H1 (cell line): Measurements from ENCODE around the gene MVD. TPM values are rescaled to one million over a fixed set of nuclear protein-coding genes. Genes with fewer than 3 reads are reported as not detected.

Experiments used
- YY1 ChIP-seq: IDR thresholded peaks from 2 replicates; pipeline ENCODE4 v1.6.1; 2011; ENCODE audit warnings: low read depth, mild to moderate bottlenecking, low read length
- polyA plus RNA-seq, 7 experiments: library from polyadenylated mRNA; depleted of rRNA in 3 of 7; stranded (reverse) in 5 of 7; unstranded in 2 of 7; fragments of >200 nt in 5 of 7; fragments of 200-250 nt in 2 of 7; gene quantifications; 1 replicate in 5 of 7; 2 replicates in 1 of 7; 4 replicates in 1 of 7; pipeline versions ENCODE4 v1.2.1 to v1.2.3, GENCODE V29; 2011 to 2013; ENCODE audit warnings: missing spikeins in 2 of 7, mixed read lengths in 2 of 7
- total RNA-seq: library from RNA; stranded (reverse); fragmentation: NEBNext Ultra II Directional; extraction: Animal tissue kit (Norgen Biotek cat#: 25700); gene quantifications from 2 replicates; pipeline ENCODE4 v1.2.1, GENCODE V29; 2021
- TF ChIP-seq, protein P1 (sequence below), 3 experiments: IDR thresholded peaks; 1 replicate in 2 of 3; 2 replicates in 1 of 3; pipeline versions ENCODE4 v1.5.1 to v1.6.1; 2011; ENCODE audit warnings: low read length in 3 of 3, mild to moderate bottlenecking in 3 of 3, inconsistent platforms in 2 of 3, low read depth in 1 of 3, moderate library complexity in 1 of 3; ENCODE audit not compliant: insufficient read depth in 1 of 3; ENCODE audit errors: control extremely low read depth in 1 of 3

MVD gene
- total and polyA plus RNA-seq, 2 of the 8 experiments (the other 6 are each of a cell fraction or from before 2014, with no cell fraction given): 47.2 to 77.3 TPM

- TF ChIP-seq YY1: no peak
- TF ChIP-seq, protein P1, sequence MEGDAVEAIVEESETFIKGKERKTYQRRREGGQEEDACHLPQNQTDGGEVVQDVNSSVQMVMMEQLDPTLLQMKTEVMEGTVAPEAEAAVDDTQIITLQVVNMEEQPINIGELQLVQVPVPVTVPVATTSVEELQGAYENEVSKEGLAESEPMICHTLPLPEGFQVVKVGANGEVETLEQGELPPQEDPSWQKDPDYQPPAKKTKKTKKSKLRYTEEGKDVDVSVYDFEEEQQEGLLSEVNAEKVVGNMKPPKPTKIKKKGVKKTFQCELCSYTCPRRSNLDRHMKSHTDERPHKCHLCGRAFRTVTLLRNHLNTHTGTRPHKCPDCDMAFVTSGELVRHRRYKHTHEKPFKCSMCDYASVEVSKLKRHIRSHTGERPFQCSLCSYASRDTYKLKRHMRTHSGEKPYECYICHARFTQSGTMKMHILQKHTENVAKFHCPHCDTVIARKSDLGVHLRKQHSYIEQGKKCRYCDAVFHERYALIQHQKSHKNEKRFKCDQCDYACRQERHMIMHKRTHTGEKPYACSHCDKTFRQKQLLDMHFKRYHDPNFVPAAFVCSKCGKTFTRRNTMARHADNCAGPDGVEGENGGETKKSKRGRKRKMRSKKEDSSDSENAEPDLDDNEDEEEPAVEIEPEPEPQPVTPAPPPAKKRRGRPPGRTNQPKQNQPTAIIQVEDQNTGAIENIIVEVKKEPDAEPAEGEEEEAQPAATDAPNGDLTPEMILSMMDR (IDR thresholded peaks at IDR 0.05; ENCODE audit: control extremely low read depth in 1 of 3, insufficient read depth in 1 of 3, low read depth in 1 of 3, low read length in 3 of 3): no peak
Observed at GRCh38 chr16:88645941-88646340, 16.9 kb downstream of the MVD start (continued).
